SK-N-SH (cell line): ENCODE measurements around the gene POC1B. TPM values are rescaled to one million over a fixed set of nuclear protein-coding genes. Genes with fewer than 3 reads are reported as not detected.
A peak's percentile ranks its signal among the peaks of the same experiment; 100 is the strongest.

Experiments
- CTCF ChIA-PET: fragments of 300-600, 350-600 bp; formaldehyde crosslinking; extraction: SDS; loops from one replicate; lab custom pipeline; 2021; lab: Yijun Ruan, JAX
- POLR2A ChIA-PET: fragments of 350-600 bp; sonication (Branson Sonifier 250); formaldehyde crosslinking; extraction: SDS; loops from one replicate; lab custom pipeline; 2020; ENCODE audit warnings: antibody characterized with exemption, inconsistent platforms; lab: Yijun Ruan, JAX
- DNase-seq: peaks from one replicate; pipeline ENCODE4 v3.0.0; 2012
- H2AFZ ChIP-seq: fragments of 200-600 bp; sonication (generic); 2 replicates; pipeline ENCODE4 v1.8.1; 2016; ENCODE audit warnings: antibody characterized with exemption, mild to moderate bottlenecking, low read depth
- H3F3A ChIP-seq: fragments of 200-600 bp; sonication (generic); replicated peaks from 2 replicates; pipeline ENCODE3; 2016; ENCODE audit warnings: antibody characterized with exemption, mild to moderate bottlenecking; ENCODE audit not compliant: insufficient read depth
- H3K27ac ChIP-seq, 2 experiments: fragments of 200-500 bp in 1 of 2; fragments of 200-600 bp in 1 of 2; sonication (Bioruptor generic) in 1 of 2; sonication (generic), shearing (Covaris generic) in 1 of 2; 2 replicates each; pipeline versions ENCODE4 v1.5.1 to v1.6.1; 2014 to 2016; ENCODE audit warnings: low read depth in 2 of 2, inconsistent platforms in 1 of 2, low read length in 1 of 2, mild to moderate bottlenecking in 1 of 2, mixed read lengths in 1 of 2
- H3K27me3 ChIP-seq: fragments of 200-600 bp; sonication (generic), shearing (Covaris generic); 2 replicates; pipeline ENCODE4 v1.6.1; 2016; ENCODE audit warnings: mixed run types; ENCODE audit not compliant: insufficient read depth
- H3K36me3 ChIP-seq, 2 experiments: fragments of 200-500 bp in 1 of 2; fragments of 200-600 bp in 1 of 2; sonication (Bioruptor generic) in 1 of 2; sonication (generic) in 1 of 2; replicated peaks in 1 of 2; 2 replicates each; pipeline versions ENCODE3 to v1.5.1; 2014 to 2016; ENCODE audit warnings: low read length in 1 of 2, mild to moderate bottlenecking in 1 of 2; ENCODE audit not compliant: insufficient read depth in 2 of 2, control insufficient read depth in 1 of 2
- H3K4me1 ChIP-seq, 2 experiments: fragments of 200-500 bp in 1 of 2; fragments of 200-600 bp in 1 of 2; sonication (Bioruptor generic) in 1 of 2; sonication (generic), shearing (Covaris generic) in 1 of 2; 2 replicates each; pipeline versions ENCODE4 v1.5.1 to v1.6.1; 2014 to 2016; ENCODE audit warnings: low read depth in 1 of 2, low read length in 1 of 2, mixed run types in 1 of 2; ENCODE audit not compliant: insufficient read depth in 2 of 2, control insufficient read depth in 1 of 2
- H3K4me2 ChIP-seq: fragments of 200-600 bp; sonication (generic), shearing (Covaris generic); 2 replicates; pipeline ENCODE4 v1.6.1; 2017; ENCODE audit warnings: mixed run types
- H3K4me3 ChIP-seq, 2 experiments: fragments of 200-500 bp in 1 of 2; fragments of 200-600 bp in 1 of 2; sonication (Bioruptor generic) in 1 of 2; sonication (generic), shearing (Covaris generic) in 1 of 2; 2 replicates each; pipeline versions ENCODE4 v1.5.1 to v1.8.1; 2014 to 2016; ENCODE audit warnings: low read depth in 2 of 2, inconsistent platforms in 1 of 2, low read length in 1 of 2, mild to moderate bottlenecking in 1 of 2, mixed read lengths in 1 of 2, moderate library complexity in 1 of 2
- H3K79me2 ChIP-seq: fragments of 200-600 bp; sonication (generic); 2 replicates; pipeline ENCODE4 v1.8.1; 2017; ENCODE audit warnings: mild to moderate bottlenecking; ENCODE audit not compliant: insufficient read depth
- H3K9ac ChIP-seq: fragments of 200-600 bp; sonication (generic); 2 replicates; pipeline ENCODE4 v1.6.1; 2017; ENCODE audit warnings: mixed run types
- H3K9me2 ChIP-seq: fragments of 200-600 bp; sonication (generic); 2 replicates; pipeline ENCODE4 v1.6.1; 2017; ENCODE audit warnings: mixed run types
- H3K9me3 ChIP-seq: fragments of 200-600 bp; sonication (generic); 2 replicates; pipeline ENCODE4 v1.6.1; 2017; ENCODE audit warnings: mixed run types, mild to moderate bottlenecking, moderate library complexity
- H4K20me1 ChIP-seq: fragments of 200-600 bp; sonication (generic); 2 replicates; pipeline ENCODE4 v1.6.1; 2017; ENCODE audit warnings: mild to moderate bottlenecking, mixed run types; ENCODE audit not compliant: insufficient read depth
- CHD2 ChIP-seq: fragments of 150-350 bp; IDR thresholded peaks from 2 replicates; pipeline ENCODE4 v1.6.1; 2018; ENCODE audit warnings: low read length; ENCODE audit not compliant: partially characterized antibody
- EZH2phosphoT487 ChIP-seq: fragments of 200-600 bp; sonication (generic); IDR thresholded peaks from 2 replicates; pipeline ENCODE4 v1.6.1; 2017; ENCODE audit warnings: low read depth, mixed run types, mild to moderate bottlenecking, antibody characterized with exemption, moderate library complexity, borderline replicate concordance
- MAX ChIP-seq: IDR thresholded peaks from 2 replicates; pipeline ENCODE4 v1.4.0; 2012; ENCODE audit warnings: low read depth
- NFIC ChIP-seq: IDR thresholded peaks from 2 replicates; pipeline ENCODE4 v1.4.0; 2012; ENCODE audit warnings: borderline replicate concordance
- PBX3 ChIP-seq: IDR thresholded peaks from 2 replicates; pipeline ENCODE4; 2012
- POLR2AphosphoS5 ChIP-seq: IDR thresholded peaks from 2 replicates; pipeline ENCODE4 v1.6.1; 2012; ENCODE audit warnings: low read depth, low read length
- RAD21 ChIP-seq: IDR thresholded peaks from 2 replicates; pipeline ENCODE4 v1.6.1; 2012; ENCODE audit warnings: mild to moderate bottlenecking, low read length
- RCOR1 ChIP-seq: fragments of 150-350 bp; IDR thresholded peaks from 2 replicates; pipeline ENCODE4 v1.6.1; 2017; ENCODE audit warnings: antibody characterized with exemption, low read length
- RFX5 ChIP-seq: IDR thresholded peaks from 2 replicates; pipeline ENCODE4 v1.6.1; 2012; ENCODE audit warnings: mild to moderate bottlenecking, improper control_type of control experiment, low read length
- SIN3A ChIP-seq: IDR thresholded peaks from 2 replicates; pipeline ENCODE4 v1.6.1; 2012; ENCODE audit warnings: low read depth, mild to moderate bottlenecking, low read length, moderate library complexity, borderline replicate concordance
- TCF12 ChIP-seq: IDR thresholded peaks from 2 replicates; pipeline ENCODE4 v1.4.0; 2012
- TEAD4 ChIP-seq: IDR thresholded peaks from 2 replicates; pipeline ENCODE4 v1.4.0; 2012; ENCODE audit warnings: mild to moderate bottlenecking, borderline replicate concordance; ENCODE audit not compliant: insufficient read depth
- USF1 ChIP-seq: IDR thresholded peaks from 2 replicates; pipeline ENCODE4 v1.4.0; 2012; ENCODE audit warnings: low read depth, borderline replicate concordance
- YY1 ChIP-seq: IDR thresholded peaks from 2 replicates; pipeline ENCODE4 v1.4.0; 2012; ENCODE audit warnings: low read depth, mild to moderate bottlenecking
- ZBTB33 ChIP-seq: IDR thresholded peaks from 2 replicates; pipeline ENCODE4 v1.4.0; 2012; ENCODE audit warnings: low read depth, borderline replicate concordance
- WGBS: methylation state at CpG from one replicate; pipeline ENCODE4 v1.1.6; 2017; ENCODE audit warnings: low lambda C conversion rate; 5-methylcytosine and 5-hydroxymethylcytosine counted together
- polyA plus RNA-seq, 3 experiments: library from polyadenylated mRNA; depleted of rRNA; stranded (reverse); fragments of >200 nt; gene quantifications; 2 replicates each; pipeline ENCODE4 v1.2.3, GENCODE V29; 2012

POC1B gene
- polyA plus RNA-seq, 1 of the 3 experiments (the other 2 are of a cell fraction), result 4.0 TPM

GRCh38 chr12:89497005-89497404 lies 28.8 kb downstream of the POC1B start:
- H3K4me1 ChIP-seq, result no peaks in the 10 kb centered on the region
- TF ChIP-seq EZH2phosphoT487 (no peak), RAD21 (no peak), CHD2 (no peak)
- POLR2A ChIA-PET, result no interaction called here
- H3K27me3 ChIP-seq, result no peaks in the 10 kb centered on the region
- CTCF ChIA-PET, result interaction anchor here (0.8 to 0.9 kb wide), 2 partner anchors 38 to 478 kb away, joined by 3 to 4 read pairs; no protein-coding TSS in a partner anchor
- 94% methylated on average over 4 of the region's 4 CpGs for WGBS
- H3K4me2 ChIP-seq, result no peak overlapping the region
- H3K4me3 ChIP-seq, result no peak overlapping the region
- DNase-seq, result no peak
- no peaks in the 10 kb centered on the region for H3K9me2 ChIP-seq
- no peaks in the 10 kb centered on the region for H3K9me3 ChIP-seq
- H4K20me1 ChIP-seq, result no peaks in the 10 kb centered on the region
- H3K79me2 ChIP-seq, result no peaks in the 10 kb centered on the region
- H2AFZ ChIP-seq, result no peak overlapping the region
- H3F3A ChIP-seq, result peaks cover 3% of the 10 kb centered on the region
- H3K36me3 ChIP-seq, result peaks cover 0 to 3% of the 10 kb centered on the region in 2 experiments
- no peak overlapping the region for H3K27ac ChIP-seq
- no peak overlapping the region for H3K9ac ChIP-seq

GRCh38 chr12:89494411-89495231 lies 31.2 kb downstream of the POC1B start:
- Histone ChIP-seq H2AFZ (no peak overlapping the region), H3K79me2 (no peaks in the 10 kb centered on the region; the same call in 1 of the 2 replicates), H3F3A (peaks cover 3% of the 10 kb centered on the region), H3K9me3 (no peaks in the 10 kb centered on the region), H3K9me2 (no peaks in the 10 kb centered on the region), H3K4me1 (no peaks in the 10 kb centered on the region), H3K4me3 (no peak overlapping the region), H3K27me3 (no peaks in the 10 kb centered on the region), H3K9ac (no peak overlapping the region), H3K4me2 (no peak overlapping the region), H4K20me1 (no peaks in the 10 kb centered on the region), H3K27ac (peak overlapping the region in 1 of 2 experiments; percentile 3; a peak in 1 of 4 replicates), H3K36me3 (peaks cover 0 to 3% of the 10 kb centered on the region in 2 experiments)
- CTCF ChIA-PET, result interaction anchor here (1.0 kb wide), 1 partner anchor 32 kb away, joined by 3 read pairs; no protein-coding TSS in a partner anchor
- POLR2A ChIA-PET, result no interaction called here
- no peak for DNase-seq
- TF ChIP-seq YY1 (no peak), TCF12 (no peak), USF1 (no peak), RAD21 (no peak), NFIC (no peak), SIN3A (no peak), TEAD4 (no peak), MAX (no peak), PBX3 (no peak), RFX5 (no peak), POLR2AphosphoS5 (no peak), ZBTB33 (no peak), RCOR1 (no peak)
- 87% methylated on average over 9 of the region's 9 CpGs for WGBS
